Islet of Langerhans (tissue), 1 donor: Measurements from ENCODE around the gene CARNS1.

Experiments
- FAIRE-seq: peaks from one replicate; lab custom pipeline; 2011; peaks lifted over from hg19 to GRCh38; lab: Jason Lieb, UNC

CARNS1 gene

GRCh38 chr11:67376873-67377808, 38.3 kb upstream of the CARNS1 start:
- FAIRE-seq, result no peak

DNA sequence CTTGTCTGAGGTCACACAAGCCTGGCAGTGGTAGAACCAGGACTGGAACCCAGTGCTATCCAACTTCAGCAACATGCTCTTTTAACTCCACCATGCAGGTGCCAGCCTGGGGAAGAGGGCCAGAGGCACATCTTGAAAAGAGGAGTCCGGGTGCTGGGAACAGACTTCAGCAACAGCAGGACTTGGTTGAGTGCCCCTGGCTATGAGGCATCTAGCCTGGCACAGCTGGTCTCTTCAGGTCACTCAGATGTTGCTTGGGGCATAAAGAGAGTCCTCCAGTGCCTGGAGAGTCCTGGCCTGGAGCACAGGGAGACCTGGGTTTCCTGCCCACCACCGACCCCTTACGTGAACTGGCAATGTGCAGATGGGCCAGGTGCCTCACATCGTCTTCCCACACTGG, 36.9 kb upstream of the CARNS1 start:
- no peak for FAIRE-seq

DNA sequence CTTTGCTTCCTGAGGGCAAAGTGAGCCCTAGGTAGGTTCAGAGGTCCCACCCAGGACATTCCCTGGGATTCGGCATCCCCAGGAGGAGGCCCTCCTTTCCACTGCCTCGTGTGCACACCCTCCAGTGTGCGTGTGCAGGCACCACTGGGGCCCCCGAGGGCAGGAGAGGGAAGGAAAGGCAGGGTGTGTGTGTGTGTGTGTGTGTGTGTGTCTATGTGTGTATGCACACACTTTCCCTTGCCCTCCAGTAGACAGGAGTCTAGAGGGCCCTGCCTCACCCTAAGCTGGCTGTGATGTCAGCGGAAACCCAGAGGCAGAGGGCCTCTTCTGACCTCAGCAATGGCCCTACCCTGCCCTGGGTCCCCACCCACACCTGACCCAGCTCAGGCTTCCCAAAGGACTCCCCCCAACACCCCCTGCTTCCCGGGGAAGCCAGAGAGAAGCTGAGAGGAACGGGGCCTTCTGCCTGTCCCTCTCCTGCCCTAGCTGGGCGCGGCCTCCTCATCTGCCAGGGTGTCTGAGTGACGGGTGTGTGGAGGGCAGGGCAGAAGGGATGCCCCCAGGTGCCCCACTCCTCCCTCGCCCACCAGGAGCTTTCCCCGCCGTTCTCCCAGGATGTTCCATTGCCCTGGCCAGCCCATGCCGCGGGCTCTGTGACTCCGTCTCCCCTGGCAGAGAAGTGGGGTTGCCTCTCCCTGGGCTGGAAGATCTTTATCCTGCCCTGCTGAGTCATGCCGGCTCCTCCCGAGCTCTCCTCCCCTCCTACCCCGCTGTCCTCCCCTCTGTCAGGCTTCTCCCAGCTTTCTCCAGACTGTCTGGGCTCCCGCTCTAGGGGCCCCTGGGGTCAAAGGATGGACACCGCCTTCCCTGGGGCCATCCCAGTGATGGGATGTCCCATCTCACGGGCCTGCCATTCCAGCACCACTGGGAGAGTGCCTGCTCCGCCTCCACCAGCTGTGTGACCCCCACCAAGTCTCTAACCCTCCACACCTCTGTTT, 36.1 kb upstream of the CARNS1 start:
- no peak for FAIRE-seq

- FAIRE-seq, result no peak
Measured at GRCh38 chr11:67381244-67381972, 34.1 kb upstream of the CARNS1 start.

- no peak for FAIRE-seq
Measured at GRCh38 chr11:67382276-67383136, 33.0 kb upstream of the CARNS1 start.

GRCh38 chr11:67384851-67385366, 30.6 kb upstream of the CARNS1 start:
- FAIRE-seq, result no peak

DNA sequence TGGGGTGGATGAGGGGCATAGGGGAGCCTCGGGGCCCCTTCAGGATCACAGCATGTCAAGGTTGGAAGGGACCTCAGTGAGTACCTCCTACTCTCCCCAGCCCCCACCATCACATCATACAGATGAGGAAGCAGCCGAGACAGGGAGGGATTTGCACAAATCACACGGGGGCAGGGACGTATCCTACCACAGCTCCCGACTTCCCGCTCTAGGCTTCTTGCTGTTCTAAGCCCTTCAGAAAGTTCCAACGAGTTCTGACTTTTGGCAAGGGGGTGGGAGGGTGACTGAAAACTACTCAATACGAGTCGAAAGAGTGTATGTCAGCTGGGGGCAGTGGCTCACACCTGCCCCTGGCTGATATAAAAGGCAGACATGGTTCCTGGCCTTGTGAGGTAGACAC, 28.4 kb upstream of the CARNS1 start:
- no peak for FAIRE-seq

DNA sequence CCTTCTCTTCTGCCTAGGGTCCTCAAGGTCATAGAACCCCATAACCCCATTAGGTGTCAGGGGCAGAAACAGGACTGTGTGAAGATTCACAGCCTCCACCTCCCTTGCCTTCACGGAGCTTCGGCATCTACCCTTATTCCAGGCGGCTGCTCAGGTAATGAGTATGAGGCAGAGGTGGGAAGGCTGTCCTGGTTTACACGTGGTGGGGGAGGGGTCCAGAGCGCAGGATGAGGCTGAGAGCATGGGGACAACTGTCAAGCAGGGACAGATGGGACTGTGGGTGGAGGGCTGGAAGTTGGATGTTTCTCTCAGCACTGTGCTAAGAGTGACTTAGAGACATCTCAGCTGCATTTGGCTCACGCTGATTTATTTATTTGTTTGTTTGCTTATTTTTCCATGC, 28.0 kb upstream of the CARNS1 start:
- FAIRE-seq, result no peak

DNA sequence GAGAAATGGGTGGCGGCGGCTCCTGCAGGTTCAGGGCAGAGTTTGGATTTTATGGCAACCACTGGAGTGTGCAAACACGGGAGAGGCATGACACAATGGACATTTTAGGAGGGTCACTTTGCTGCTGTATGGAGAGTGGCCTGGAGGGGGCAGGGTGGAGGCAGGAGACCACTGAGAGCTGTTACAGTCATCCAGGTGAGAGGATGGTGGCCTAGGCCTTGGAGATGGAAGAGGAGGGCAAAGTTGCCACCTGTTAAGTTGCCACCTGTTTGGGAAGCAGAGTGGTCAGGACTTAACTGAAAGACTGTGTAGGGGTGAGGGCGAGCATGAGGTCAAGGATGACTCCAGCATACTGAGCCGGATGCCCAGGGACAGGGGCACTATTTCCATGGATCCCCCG, 26.0 kb upstream of the CARNS1 start:
- FAIRE-seq, result no peak

GRCh38 chr11:67390947-67391303, 24.6 kb upstream of the CARNS1 start:
- FAIRE-seq, result no peak

GRCh38 chr11:67391304-67392182, 23.9 kb upstream of the CARNS1 start, which contains the start of gene RAD9A:
Gene RAD9A (plus strand): TSS chr11:67391986. CDS start chr11:67392045, 59 bp downstream.
- no peak for FAIRE-seq

DNA sequence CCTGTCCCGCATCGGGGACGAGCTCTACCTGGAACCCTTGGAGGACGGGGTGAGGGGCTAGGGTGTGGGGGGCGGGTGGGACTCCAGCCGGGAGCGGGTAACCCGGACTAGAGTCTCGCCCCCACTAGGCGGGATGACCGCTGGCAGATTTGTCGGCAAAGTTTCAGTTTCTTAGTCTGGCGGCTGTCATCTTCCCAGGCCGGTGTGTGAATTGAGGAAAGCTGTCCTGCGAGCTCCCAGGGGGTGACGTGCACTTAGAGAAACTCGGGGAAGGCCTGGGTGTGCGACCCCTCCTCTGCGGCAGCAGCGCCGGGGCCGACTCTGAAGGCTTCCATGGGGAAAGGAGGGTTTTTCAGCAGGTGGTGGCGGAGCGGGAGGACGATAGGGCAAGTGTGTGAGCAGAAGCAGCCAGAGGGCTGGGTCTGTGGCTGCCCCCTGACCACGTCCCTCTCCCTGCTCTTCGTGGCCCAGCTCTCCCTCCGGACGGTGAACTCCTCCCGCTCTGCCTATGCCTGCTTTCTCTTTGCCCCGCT, 23.2 kb upstream of the CARNS1 start:
- no peak for FAIRE-seq

GRCh38 chr11:67393437-67393836, 22.0 kb upstream of the CARNS1 start:
- no peak for FAIRE-seq

- FAIRE-seq, result no peak
Measured at GRCh38 chr11:67393990-67394389, 21.5 kb upstream of the CARNS1 start.

GRCh38 chr11:67395555-67396258, 19.8 kb upstream of the CARNS1 start:
- no peak for FAIRE-seq

DNA sequence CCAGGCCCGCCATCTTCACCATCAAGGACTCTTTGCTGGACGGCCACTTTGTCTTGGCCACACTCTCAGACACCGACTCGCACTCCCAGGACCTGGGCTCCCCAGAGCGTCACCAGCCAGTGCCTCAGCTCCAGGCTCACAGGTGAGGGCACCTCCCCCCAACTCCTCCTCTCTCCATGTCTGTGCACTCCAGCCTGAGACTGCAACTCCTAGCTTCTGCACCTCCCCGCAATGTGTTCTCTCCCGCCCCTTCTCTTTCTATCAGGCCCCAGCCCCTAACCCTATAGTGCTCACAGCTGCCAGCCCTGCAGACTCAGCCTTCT, 19.3 kb upstream of the CARNS1 start:
- no peak for FAIRE-seq

DNA sequence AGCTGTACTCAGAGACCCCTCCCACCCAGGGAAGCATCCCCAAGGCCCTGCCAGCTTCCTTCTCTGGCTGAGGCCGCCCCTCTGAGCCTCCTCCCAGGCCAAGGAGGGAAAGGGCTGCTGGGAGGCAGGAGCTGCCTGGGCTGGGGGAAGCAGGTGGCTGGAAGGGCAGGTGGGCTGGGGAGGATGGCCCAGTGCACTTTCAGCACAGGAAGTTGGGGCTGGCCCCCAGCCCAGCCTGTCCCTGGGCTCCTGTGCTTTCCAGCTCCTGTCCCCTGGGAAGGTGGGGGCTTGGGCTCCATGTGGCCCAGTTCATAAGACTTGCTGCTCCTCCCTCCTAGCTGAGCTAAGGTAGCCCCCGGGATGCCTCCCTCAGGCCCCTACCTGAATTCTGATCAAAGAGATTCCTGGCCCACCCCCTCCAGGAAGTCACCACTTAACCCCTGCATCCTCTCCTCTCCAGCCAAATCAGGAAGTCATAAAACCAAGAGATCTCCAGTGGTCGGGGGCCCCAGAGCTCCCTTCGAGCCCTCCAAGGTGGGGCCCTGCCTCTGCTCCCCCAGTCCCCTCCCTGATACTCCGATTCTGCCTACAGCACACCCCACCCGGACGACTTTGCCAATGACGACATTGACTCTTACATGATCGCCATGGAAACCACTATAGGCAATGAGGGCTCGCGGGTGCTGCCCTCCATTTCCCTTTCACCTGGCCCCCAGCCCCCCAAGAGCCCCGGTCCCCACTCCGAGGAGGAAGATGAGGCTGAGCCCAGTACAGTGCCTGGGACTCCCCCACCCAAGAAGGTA, 18.7 kb upstream of the CARNS1 start:
- no peak for FAIRE-seq

DNA sequence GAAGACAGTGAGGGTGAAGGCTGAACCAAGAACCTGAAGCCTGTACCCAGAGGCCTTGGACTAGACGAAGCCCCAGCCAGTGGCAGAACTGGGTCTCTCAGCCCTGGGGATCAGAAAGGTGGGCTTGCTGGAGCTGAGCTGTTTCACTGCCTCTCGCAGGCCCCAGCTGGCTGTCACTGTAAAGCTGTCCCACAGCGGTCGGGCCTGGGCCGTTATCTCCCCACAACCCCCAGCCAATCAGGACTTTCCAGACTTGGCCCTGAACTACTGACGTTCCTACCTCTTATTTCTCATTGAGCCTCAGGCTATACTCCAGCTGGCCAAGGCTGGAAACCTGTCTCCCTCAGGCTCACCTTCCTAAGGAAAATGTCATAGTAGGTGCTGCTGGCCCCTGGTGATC, 17.9 kb upstream of the CARNS1 start:
- no peak for FAIRE-seq
